Sigmoid colon (tissue), 4 donors: ENCODE measurements around the gene SND1.

Experiments
- EP300 ChIP-seq, 4 donors: sonication (generic); formaldehyde crosslinking; IDR thresholded peaks; one replicate each; pipeline ENCODE4 v1.6.1; 2017; ENCODE audit warnings: antibody characterized with exemption in 4 of 4
- POLR2A ChIP-seq, 2 donors: fragments of 450-650 bp; IDR thresholded peaks; one replicate each; pipeline ENCODE4 v1.6.1; 2016; ENCODE audit warnings: antibody characterized with exemption in 2 of 2, mild to moderate bottlenecking in 2 of 2, moderate library complexity in 2 of 2
- POLR2AphosphoS5 ChIP-seq, 4 donors: sonication (generic); formaldehyde crosslinking; IDR thresholded peaks; one replicate each; pipeline ENCODE4 v1.6.1; 2017; ENCODE audit warnings: antibody characterized with exemption in 4 of 4
- TF ChIP-seq, protein P1 (sequence below), 4 experiments: fragments of 450-650 bp in 3 of 4; fragments of 200-600 bp in 1 of 4; IDR thresholded peaks; one replicate each; pipeline ENCODE4 v1.5.1; 2016 to 2019; ENCODE audit warnings: antibody characterized with exemption in 4 of 4, mild to moderate bottlenecking in 3 of 4, moderate library complexity in 2 of 4

DNA sequence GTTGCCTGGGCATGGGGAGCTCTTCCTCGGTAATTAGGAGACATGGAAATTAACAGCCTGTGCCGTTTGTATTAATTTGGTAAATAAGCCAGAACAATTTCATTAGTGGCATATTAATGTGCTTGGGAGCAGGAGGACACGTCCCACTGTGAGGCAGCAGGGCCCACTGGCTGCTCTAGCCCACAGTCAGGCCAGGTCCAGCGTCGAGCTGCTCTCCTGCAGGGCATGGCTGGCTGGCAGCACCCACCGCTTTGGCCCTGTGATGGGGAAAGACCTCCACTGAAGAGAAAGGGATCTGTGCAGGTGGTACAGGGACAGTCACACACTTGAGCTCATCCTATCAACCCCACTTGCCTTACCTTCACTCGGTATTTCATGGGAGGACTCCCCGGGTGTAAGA lies 416.8 kb downstream of the SND1 start:
- TF ChIP-seq, protein P1, sequence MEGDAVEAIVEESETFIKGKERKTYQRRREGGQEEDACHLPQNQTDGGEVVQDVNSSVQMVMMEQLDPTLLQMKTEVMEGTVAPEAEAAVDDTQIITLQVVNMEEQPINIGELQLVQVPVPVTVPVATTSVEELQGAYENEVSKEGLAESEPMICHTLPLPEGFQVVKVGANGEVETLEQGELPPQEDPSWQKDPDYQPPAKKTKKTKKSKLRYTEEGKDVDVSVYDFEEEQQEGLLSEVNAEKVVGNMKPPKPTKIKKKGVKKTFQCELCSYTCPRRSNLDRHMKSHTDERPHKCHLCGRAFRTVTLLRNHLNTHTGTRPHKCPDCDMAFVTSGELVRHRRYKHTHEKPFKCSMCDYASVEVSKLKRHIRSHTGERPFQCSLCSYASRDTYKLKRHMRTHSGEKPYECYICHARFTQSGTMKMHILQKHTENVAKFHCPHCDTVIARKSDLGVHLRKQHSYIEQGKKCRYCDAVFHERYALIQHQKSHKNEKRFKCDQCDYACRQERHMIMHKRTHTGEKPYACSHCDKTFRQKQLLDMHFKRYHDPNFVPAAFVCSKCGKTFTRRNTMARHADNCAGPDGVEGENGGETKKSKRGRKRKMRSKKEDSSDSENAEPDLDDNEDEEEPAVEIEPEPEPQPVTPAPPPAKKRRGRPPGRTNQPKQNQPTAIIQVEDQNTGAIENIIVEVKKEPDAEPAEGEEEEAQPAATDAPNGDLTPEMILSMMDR (IDR thresholded peaks at IDR 0.05): no peak
- no peak for TF ChIP-seq POLR2A (IDR thresholded peaks at IDR 0.05)
- TF ChIP-seq POLR2AphosphoS5 (IDR thresholded peaks at IDR 0.05): no peak
- TF ChIP-seq EP300 (IDR thresholded peaks at IDR 0.05): no peak
